GM21723 (cell line): ENCODE data around the gene STARD3NL.
"Not testable (repeated sequence)": the region's sequence is repeated elsewhere in the genome, so short reads cannot be mapped to it uniquely, and the experiment has no call there.

Experiments used
- ATAC-seq: cut with Tn5 transposase; IDR thresholded peaks from one replicate; pipeline ENCODE4 v1.9.1; 2021; ENCODE audit warnings: mild to moderate bottlenecking, moderate library complexity; ENCODE audit not compliant: unreplicated experiment

The STARD3NL gene

GRCh38 chr7:38220452-38220851 is 42.4 kb downstream of the STARD3NL start:
- no peak for ATAC-seq

GRCh38 chr7:38222481-38223096 is 44.5 kb downstream of the STARD3NL start:
- ATAC-seq = peak; percentile 79

DNA sequence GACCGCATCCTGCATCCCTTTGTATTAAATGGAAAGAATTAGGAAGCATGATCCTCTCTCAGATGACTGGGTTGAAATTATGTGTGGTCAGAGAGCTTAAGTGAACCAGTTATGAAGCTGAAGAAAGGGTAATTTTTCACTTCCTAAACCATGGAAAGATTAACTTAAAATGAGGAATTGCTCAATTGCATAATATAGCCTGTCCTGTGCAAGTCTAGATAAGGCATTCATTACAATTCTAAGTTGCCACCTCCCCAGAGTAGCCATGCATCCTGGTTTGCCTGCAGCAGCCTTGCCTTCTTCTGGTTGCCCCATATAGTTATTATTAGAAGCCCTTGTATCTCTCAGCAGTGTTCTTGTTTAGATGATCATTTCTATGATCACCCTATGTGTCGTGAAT is 45.3 kb downstream of the STARD3NL start:
- no peak for ATAC-seq

- ATAC-seq = no peak
These were observed 46.3 kb downstream of the STARD3NL start for GRCh38 chr7:38224392-38224791.

GRCh38 chr7:38229386-38229785 is 51.3 kb downstream of the STARD3NL start:
- no peak for ATAC-seq

GRCh38 chr7:38229884-38230642 is 52.0 kb downstream of the STARD3NL start:
- no peak for ATAC-seq

DNA sequence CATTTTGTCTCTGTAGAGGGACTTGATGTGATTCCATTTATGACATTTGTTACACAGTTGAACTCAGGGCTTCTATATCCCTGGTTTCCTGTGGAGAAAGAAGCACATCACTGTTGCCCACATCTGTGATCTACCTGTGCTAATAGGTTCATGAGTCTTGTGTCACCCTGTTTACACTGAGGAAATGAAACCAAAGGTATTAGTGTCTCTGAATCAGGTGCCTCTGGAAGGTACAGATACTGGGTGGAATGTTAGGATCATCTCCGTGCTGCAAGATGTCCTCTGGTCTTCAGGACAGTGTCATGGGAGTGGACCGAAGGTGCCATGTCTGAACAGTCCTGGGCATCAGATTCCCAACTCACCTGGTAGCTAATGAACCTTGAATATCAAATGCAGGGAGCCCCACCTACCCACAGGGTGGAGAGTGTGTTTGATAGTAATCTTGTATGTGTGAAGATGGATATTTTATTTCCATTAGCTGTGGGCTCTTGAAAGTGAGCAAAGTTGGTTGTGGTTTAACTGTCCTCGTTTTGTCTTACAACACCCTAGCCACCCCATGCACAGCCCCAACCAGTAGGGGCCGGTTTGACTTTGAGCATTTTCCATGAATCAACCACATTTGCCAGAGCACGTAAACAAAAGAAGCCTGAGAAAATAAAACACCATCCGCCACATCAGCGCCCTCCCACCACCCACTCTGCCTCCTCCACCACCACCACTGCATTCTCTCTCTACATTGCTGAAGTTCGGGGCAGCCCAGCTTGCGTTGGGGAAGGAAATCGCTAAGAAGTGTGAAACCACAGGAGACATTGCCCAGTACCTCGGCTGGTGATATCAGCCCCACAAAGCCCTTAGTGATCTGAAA is 54.7 kb downstream of the STARD3NL start:
- ATAC-seq = peak; percentile 92

GRCh38 chr7:38234759-38235158 is 56.7 kb downstream of the STARD3NL start:
- ATAC-seq = not testable (repeated sequence)

DNA sequence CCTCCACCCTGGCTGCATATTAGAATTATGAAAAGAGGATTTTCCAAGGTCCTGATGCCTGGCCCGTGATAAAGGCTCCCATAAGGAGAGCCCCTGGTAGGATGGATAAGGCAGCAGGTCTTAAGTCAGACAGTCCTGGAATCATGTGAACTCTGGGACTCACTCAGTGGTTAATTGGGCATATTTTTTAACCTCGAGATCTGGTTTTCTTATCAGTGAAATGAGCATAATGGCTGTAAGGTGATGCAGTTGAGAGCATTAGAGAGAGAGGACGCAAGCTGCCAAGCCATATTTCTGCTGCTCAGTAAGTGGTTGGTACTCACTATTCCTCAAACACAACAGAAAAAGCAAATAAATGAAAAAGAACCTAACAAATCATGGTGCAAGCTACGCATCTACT is 57.6 kb downstream of the STARD3NL start:
- no peak for ATAC-seq

DNA sequence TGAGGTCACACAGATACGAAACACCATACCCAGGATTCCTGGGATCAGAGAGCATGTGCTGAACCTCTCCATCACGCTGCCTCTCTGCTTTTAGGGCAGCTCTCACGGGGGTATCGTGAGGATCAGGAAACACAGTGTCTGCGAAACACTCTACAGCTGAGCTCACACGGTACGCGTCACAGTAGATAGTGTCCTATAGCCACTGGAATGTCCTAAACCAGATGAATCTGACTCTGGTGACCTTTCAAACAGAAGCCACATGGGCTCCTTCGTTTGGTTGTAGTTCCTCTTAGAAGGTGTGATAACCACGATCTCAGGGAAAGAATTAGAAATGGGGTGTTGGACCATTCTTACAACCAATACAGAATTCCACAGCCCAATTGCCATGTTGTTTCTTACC is 61.1 kb downstream of the STARD3NL start:
- ATAC-seq = not testable (repeated sequence)

- no peak for ATAC-seq
These were observed 63.0 kb downstream of the STARD3NL start for GRCh38 chr7:38241071-38241470.

DNA sequence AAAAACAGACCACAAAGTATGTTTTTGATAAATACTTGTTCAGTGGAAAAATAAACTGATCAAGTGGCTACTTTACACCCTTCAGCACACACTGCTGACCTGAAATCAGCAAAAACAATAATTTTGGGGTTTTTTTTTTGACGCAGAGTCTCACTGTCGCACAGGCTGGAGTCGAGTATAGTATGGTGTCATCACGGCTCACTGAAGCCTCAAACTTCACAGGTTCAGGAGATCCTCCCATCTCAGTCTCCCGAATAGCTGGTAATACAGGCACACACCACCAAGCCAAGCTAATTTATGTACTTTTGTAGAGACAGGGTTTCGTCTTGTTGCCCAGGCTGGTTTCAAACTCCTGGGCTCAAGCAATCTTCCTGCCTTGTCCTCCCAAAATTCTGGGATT is 64.8 kb downstream of the STARD3NL start:
- ATAC-seq = no peak

DNA sequence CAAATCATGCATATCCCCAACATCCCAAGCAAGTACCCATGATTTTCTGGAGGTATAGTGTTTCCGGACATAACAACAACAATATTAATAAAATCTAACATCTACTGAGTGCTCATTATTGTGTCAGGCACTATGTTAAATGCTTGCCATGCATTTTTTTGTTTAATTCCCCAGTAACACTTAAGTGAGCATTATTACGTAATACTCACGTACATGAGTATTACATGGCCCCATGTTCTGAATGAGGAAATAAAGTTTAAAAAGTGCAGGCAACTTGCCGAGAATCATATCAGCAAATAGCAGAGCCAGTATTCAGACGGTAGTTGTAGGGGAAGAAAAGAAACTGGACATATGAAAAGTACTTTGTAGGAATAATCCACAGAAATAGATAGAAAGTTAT is 65.3 kb downstream of the STARD3NL start:
- ATAC-seq = not testable (repeated sequence)

- no peak for ATAC-seq
These were observed 66.5 kb downstream of the STARD3NL start for GRCh38 chr7:38244516-38244915.

GRCh38 chr7:38245409-38245977 is 67.4 kb downstream of the STARD3NL start:
- no peak for ATAC-seq

DNA sequence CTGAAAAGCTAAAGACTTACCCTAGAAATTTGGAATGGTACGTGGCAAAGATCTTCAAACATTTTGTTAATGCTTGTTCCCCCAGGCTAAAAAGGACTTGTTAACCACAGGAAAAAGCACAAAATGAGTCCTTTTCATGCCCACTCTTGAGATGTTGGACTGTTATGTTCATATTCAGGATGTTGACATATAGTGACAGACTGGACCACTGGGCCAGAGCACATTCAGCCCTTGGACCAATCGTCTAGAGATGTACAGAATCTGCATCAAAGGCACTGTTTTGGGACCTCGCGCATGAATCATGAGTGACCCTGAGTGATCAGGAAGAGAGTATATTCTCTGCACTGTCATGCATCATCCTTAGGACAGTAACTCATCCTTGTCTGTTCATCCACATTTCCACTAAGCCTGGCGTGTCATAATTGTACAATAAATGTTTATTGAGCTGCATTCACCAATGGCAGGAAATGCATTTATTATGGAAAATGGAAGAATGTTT is 70.1 kb downstream of the STARD3NL start:
- ATAC-seq = no peak

DNA sequence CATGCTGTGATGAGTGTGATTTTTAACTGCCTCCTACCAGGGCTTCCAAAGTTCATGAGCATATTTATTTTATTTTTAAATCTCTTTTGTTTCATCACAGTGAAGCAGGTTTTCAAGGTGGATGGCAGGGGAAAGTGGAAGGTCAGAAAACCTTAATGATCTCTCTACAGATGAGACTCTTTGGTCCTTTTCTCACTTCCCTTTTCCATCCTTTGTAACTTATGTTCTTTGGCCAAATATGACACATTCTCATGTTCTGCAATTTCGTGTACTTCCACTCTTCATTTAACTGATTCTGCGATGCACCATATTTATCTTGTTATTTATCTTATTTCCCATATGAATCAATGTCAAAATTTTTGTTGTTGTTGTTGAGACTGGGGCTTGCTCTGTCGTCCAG is 71.8 kb downstream of the STARD3NL start:
- ATAC-seq = not testable (repeated sequence)

DNA sequence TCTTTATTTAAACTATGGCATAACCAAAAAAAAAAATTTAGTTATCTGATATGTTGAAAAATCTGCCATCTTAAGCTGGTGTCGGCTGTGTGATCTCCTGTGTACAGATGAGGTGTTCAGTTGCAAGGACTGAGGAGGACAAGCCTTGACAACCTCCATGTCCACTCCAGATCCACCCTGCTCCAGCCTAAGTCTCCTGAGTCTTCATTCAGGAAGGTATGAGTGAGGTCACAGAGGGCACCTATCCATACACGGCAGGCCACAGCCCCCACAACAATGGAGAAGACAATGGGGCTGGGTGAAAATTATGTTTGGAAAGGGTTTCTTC is 79.3 kb downstream of the STARD3NL start:
- ATAC-seq = no peak

GRCh38 chr7:38259157-38259556 is 81.1 kb downstream of the STARD3NL start:
- not testable (repeated sequence) for ATAC-seq

GRCh38 chr7:38261601-38262000 is 83.6 kb downstream of the STARD3NL start:
- ATAC-seq = not testable (repeated sequence)

DNA sequence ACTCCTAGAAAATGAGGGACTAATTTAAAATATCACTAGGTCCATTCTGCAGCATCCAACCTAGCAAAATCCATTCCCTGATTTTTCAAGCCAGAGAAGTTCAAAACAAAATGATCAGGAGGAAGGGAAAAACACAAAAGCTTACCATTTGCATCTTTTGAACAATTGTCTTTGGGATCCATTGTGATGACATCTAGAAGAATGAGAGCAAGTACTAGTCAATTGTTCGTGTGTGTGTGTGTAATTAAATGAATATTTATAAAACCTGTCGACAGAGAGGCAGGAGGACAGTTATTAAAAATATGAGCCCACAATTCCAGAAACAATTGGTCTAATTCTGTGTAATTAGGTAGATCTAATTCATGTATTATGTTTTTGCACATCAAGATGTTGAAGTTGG is 84.0 kb downstream of the STARD3NL start:
- ATAC-seq = not testable (repeated sequence)
